K562 (cell line): ENCODE data around the gene GLP1R. TPM values are rescaled to one million over a fixed set of nuclear protein-coding genes. Genes with fewer than 3 reads are reported as not detected.

ENCODE experiments used
- CEBPG ChIP-seq, 3 experiments: fragments of 200-800 bp in 1 of 3; sonication (Bioruptor generic) in 1 of 3; sonication (generic) in 1 of 3; formaldehyde crosslinking in 1 of 3; IDR thresholded peaks in 2 of 3; conservative IDR thresholded peaks in 1 of 3; 2 replicates each; pipeline versions ENCODE4 v1.6.1 to v1.8.0; 2016 to 2022; ENCODE audit warnings: missing compliant biosample characterization in 2 of 3, missing genetic modification characterization in 2 of 3, mild to moderate bottlenecking in 1 of 3, missing genetic modification reagents in 1 of 3
- CREB3 ChIP-seq: fragments of 450-650 bp; conservative IDR thresholded peaks from 2 replicates; pipeline ENCODE4 v1.6.1; 2016; ENCODE audit warnings: missing genetic modification characterization, low read depth, mild to moderate bottlenecking, missing compliant biosample characterization, moderate library complexity
- GABPB1 ChIP-seq: sonication (generic); formaldehyde crosslinking; IDR thresholded peaks from 2 replicates; pipeline ENCODE4 v1.8.0; 2022; ENCODE audit warnings: mild to moderate bottlenecking, missing genetic modification reagents
- HNRNPLL ChIP-seq: fragments of 200-400 bp; formaldehyde crosslinking; IDR thresholded peaks from 2 replicates; pipeline ENCODE4 v1.6.1; 2017; ENCODE audit warnings: low read length, low read depth, mild to moderate bottlenecking; ENCODE audit not compliant: poor library complexity, severe bottlenecking
- IRF9 ChIP-seq: fragments of 450-650 bp; IDR thresholded peaks from 2 replicates; pipeline ENCODE4 v1.6.1; 2016; ENCODE audit warnings: missing biosample characterization, missing genetic modification characterization
- KLF6 ChIP-seq: fragments of 250-450 bp; sonication (Bioruptor Pico); IDR thresholded peaks from 2 replicates; pipeline ENCODE4 v1.4.0; 2020; ENCODE audit warnings: mild to moderate bottlenecking, moderate library complexity, borderline replicate concordance
- MEIS2 ChIP-seq: fragments of 450-650 bp; IDR thresholded peaks from 2 replicates; pipeline ENCODE4 v1.6.1; 2014; ENCODE audit warnings: mild to moderate bottlenecking; ENCODE audit not compliant: partially characterized antibody
- NFATC3 ChIP-seq: fragments of 450-650 bp; IDR thresholded peaks from 2 replicates; pipeline ENCODE4 v1.6.1; 2017; ENCODE audit warnings: mild to moderate bottlenecking
- NFE2 ChIP-seq: IDR thresholded peaks from 2 replicates; pipeline ENCODE4 v1.6.1; 2014; ENCODE audit warnings: antibody characterized with exemption, low read depth
- PRMT5 ChIP-seq: sonication (generic); formaldehyde crosslinking; IDR thresholded peaks from 2 replicates; pipeline ENCODE4 v1.5.0; 2020; ENCODE audit warnings: missing genetic modification reagents
- TEAD4 ChIP-seq, 2 experiments: sonication (generic) in 1 of 2; formaldehyde crosslinking in 1 of 2; IDR thresholded peaks; 2 replicates each; pipeline versions ENCODE4 v1.6.1 to v1.8.0; 2012 to 2022; ENCODE audit warnings: borderline replicate concordance in 1 of 2, inconsistent platforms in 1 of 2, low read length in 1 of 2, mild to moderate bottlenecking in 1 of 2, missing genetic modification reagents in 1 of 2
- TRIM28 ChIP-seq: fragments of 450-650 bp; IDR thresholded peaks from 2 replicates; pipeline ENCODE4 v1.6.1; 2017
- ZFP30 ChIP-seq: fragments of 250-450 bp; sonication (Bioruptor Pico); IDR thresholded peaks from 2 replicates; pipeline ENCODE4 v1.8.0; 2022; ENCODE audit warnings: moderate library complexity, mild to moderate bottlenecking, inconsistent platforms, borderline replicate concordance
- ZNF511 ChIP-seq: sonication (generic); formaldehyde crosslinking; IDR thresholded peaks from 2 replicates; pipeline ENCODE4 v1.8.0; 2022; ENCODE audit warnings: mild to moderate bottlenecking, missing genetic modification reagents
- ZNF561 ChIP-seq: fragments of 450-650 bp; formaldehyde crosslinking; conservative IDR thresholded peaks from 2 replicates; pipeline ENCODE4 v1.4.0; 2020; ENCODE audit warnings: mild to moderate bottlenecking, moderate library complexity
- ZNF589 ChIP-seq: fragments of 200-800 bp; sonication (Bioruptor generic); IDR thresholded peaks from 2 replicates; pipeline ENCODE4 v1.6.1; 2016; ENCODE audit warnings: low read depth, missing genetic modification characterization, missing compliant biosample characterization
- polyA plus RNA-seq, 8 experiments: library from polyadenylated mRNA; depleted of rRNA in 4 of 8; stranded (reverse) in 5 of 8; unstranded in 3 of 8; fragments of >200 nt; fragmentation: Nextera tagmentation in 2 of 8; fragmentation: Illumina TruSeq in 1 of 8; extraction: Ambion mirVana in 2 of 8; extraction: Trizol in 1 of 8; gene quantifications; 2 replicates each; pipeline versions ENCODE4 v1.2.1 to v1.2.3, GENCODE V29; 2011 to 2014; ENCODE audit warnings: inconsistent platforms in 1 of 8, missing spikeins in 1 of 8
- total RNA-seq, 7 experiments: library from RNA; depleted of rRNA in 6 of 7; stranded (reverse); fragments of >200 nt in 6 of 7; fragmentation: Illumina TruSeq in 2 of 7; extraction: Trizol in 2 of 7; gene quantifications; 2 replicates each; pipeline versions ENCODE4 v1.2.1 to v1.2.3, GENCODE V29; 2011 to 2021; ENCODE audit warnings: low replicate concordance in 1 of 7

GLP1R gene
- total and polyA plus RNA-seq, 9 of the 15 experiments (the other 6 are each of a cell fraction or from before 2014, with no cell fraction given) = not detected

GRCh38 chr6:39137245-39137644 lies 88.7 kb downstream of the GLP1R start (continued):
- TF ChIP-seq CREB3 (tag) (peak; percentile 67; the same call in 1 of the 2 replicates), ZFP30 (CRISPR knock-in tag) (no peak), KLF6 (no peak), CEBPG (CRISPR knock-in tag; IDR thresholded peaks at IDR 0.05) (no peak), CEBPG (tag; conservative IDR thresholded peaks at IDR 0.05 in 1 of 2, IDR thresholded peaks at IDR 0.05 in 1 of 2) (peak; percentile 44 to 82; a peak in 3 of 4 replicates), PRMT5 (peak; percentile 65; the same call in 1 of the 2 replicates), ZNF561 (CRISPR knock-in tag) (no peak), HNRNPLL (no peak), TEAD4 (IDR thresholded peaks at IDR 0.05; ENCODE audit: low read length) (no peak), TEAD4 (CRISPR knock-in tag; IDR thresholded peaks at IDR 0.05; ENCODE audit: borderline replicate concordance) (no peak), IRF9 (tag) (0 out of 2 replicates have a peak, but pooled peaks have one; percentile 21), GABPB1 (CRISPR knock-in tag) (no peak), NFATC3 (no peak), TRIM28 (no peak), ZNF589 (CRISPR knock-in tag) (peak; percentile 37; the same call in 1 of the 2 replicates), NFE2 (no peak), ZNF511 (CRISPR knock-in tag) (no peak), MEIS2 (no peak)

Other genes starting within 250 kb of the GLP1R start
- gene SAYSD1, start 66.4 kb downstream of the GLP1R start, total RNA-seq (2014; rRNA removed) = 11.1 and 11.6 TPM in 2 replicates
- 14.0 TPM in 2 replicates for gene SAYSD1, start 66.4 kb downstream of the GLP1R start, total RNA-seq (2014; rRNA removed; fragmentation: Illumina TruSeq; extraction: Trizol)
- 13.8 and 15.2 TPM in 2 replicates for gene SAYSD1, start 66.4 kb downstream of the GLP1R start, total RNA-seq (2015; rRNA removed; fragmentation: Illumina TruSeq; extraction: Trizol)
- gene SAYSD1, start 66.4 kb downstream of the GLP1R start, total RNA-seq (2021) = 12.4 and 13.6 TPM in 2 replicates
- gene SAYSD1, start 66.4 kb downstream of the GLP1R start, polyA plus RNA-seq (2011; rRNA removed) = 18.0 and 19.1 TPM in 2 replicates
- 10.6 and 12.0 TPM in 2 replicates for gene SAYSD1, start 66.4 kb downstream of the GLP1R start, polyA plus RNA-seq (2014; fragmentation: Illumina TruSeq; extraction: Trizol)
- gene SAYSD1, start 66.4 kb downstream of the GLP1R start, polyA plus RNA-seq (2014; fragmentation: Nextera tagmentation; extraction: Ambion mirVana) = 1 to 10 TPM; 3.5 to 4.2 TPM
- 12.9 and 18.6 TPM in 2 replicates for gene SAYSD1, start 66.4 kb downstream of the GLP1R start, polyA plus RNA-seq (2014; rRNA removed)
- 35.5 and 38.0 TPM in 2 replicates for gene KCNK5, start 180.7 kb downstream of the GLP1R start, total RNA-seq (2014; rRNA removed)
- gene KCNK5, start 180.7 kb downstream of the GLP1R start, total RNA-seq (2014; rRNA removed; fragmentation: Illumina TruSeq; extraction: Trizol) = 12.7 and 15.0 TPM in 2 replicates
- gene KCNK5, start 180.7 kb downstream of the GLP1R start, total RNA-seq (2015; rRNA removed; fragmentation: Illumina TruSeq; extraction: Trizol) = 26.1 and 27.1 TPM in 2 replicates
- 41.6 and 45.8 TPM in 2 replicates for gene KCNK5, start 180.7 kb downstream of the GLP1R start, total RNA-seq (2021)
- gene KCNK5, start 180.7 kb downstream of the GLP1R start, polyA plus RNA-seq (2011; rRNA removed) = 17.5 and 24.6 TPM in 2 replicates
- gene KCNK5, start 180.7 kb downstream of the GLP1R start, polyA plus RNA-seq (2014; fragmentation: Illumina TruSeq; extraction: Trizol) = 25.8 and 31.8 TPM in 2 replicates
- 1 to 10 TPM; 1.5 to 1.9 TPM for gene KCNK5, start 180.7 kb downstream of the GLP1R start, polyA plus RNA-seq (2014; fragmentation: Nextera tagmentation; extraction: Ambion mirVana)
- 25.6 and 31.5 TPM in 2 replicates for gene KCNK5, start 180.7 kb downstream of the GLP1R start, polyA plus RNA-seq (2014; rRNA removed)